Measurements from ENCODE around the gene INTS12. TPM values are rescaled to one million over a fixed set of nuclear protein-coding genes. Genes with fewer than 3 reads are reported as not detected.

Gene INTS12
- total and polyA plus RNA-seq, 10 of the 15 experiments (the other 5 are each of a cell fraction or from before 2014, with no cell fraction given): 24.2 to 52.4 (median 37.3) TPM

DNA sequence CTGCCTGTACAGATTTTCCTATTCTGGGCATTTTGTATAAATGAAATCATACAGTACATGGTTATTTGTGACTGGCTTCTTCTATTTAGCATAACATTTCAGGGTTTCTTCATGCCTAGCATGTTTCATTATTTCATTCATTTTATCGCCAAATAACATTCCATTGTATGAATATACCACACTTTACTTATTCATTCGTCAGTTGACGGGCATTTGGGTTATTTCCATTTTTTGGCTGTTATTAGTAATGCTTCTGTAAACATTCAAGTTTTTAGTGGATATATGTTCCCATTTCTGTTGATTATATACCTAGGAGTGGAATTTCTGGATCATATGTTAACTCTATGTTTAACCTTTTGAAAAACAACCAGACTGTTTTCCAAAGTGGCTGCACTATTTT is 47.5 kb downstream of the INTS12 start:
- no peaks in the 10 kb centered on the region; the same call in 2 of the 3 replicates for H3K9me3 ChIP-seq (replicated peaks; ENCODE audit: control insufficient read depth, insufficient read depth, low read length)
- BruUV-seq (replicated peaks): no TSS peak
- ChIA-PET SMC1A (ENCODE audit: uncharacterized antibody, unreplicated experiment) (interaction anchor here (1.0 to 13.3 kb wide), 3 partner anchors 26 to 140 kb away, joined by 3 to 130 read pairs (median 6); no protein-coding TSS in a partner anchor), RAD21 (ENCODE audit: unreplicated experiment) (interaction anchor here (3.7 kb wide), 1 partner anchor 28 kb away, joined by 22 read pairs; no protein-coding TSS in a partner anchor), POLR2A (interaction anchor here (1.2 kb wide), 1 partner anchor 30 kb away, joined by 4 read pairs; no protein-coding TSS in a partner anchor), CTCF (interaction anchor here (2.2 to 2.7 kb wide), 2 partner anchors 30 to 140 kb away, joined by 5 to 15 read pairs; no protein-coding TSS in a partner anchor)
- H3K4me2 ChIP-seq (ENCODE audit: control insufficient read depth, insufficient read depth): no peak overlapping the region
- no peaks in the 10 kb centered on the region for H3K36me3 ChIP-seq (ENCODE audit: control insufficient read depth in 2 of 2, insufficient read depth in 2 of 2, low read length in 1 of 2)
- H3K9ac ChIP-seq (ENCODE audit: control insufficient read depth, insufficient read depth, low read length): no peak overlapping the region
- ATAC-seq (no peak), DNase-seq (ENCODE audit: low read depth, low spot score) (no peak), FAIRE-seq (no peak)
- in situ Hi-C loops (cut with MboI) (no loop called here), intact Hi-C loops (cut with micrococcal nuclease; ENCODE audit: unreplicated experiment) (loop anchor here (10.0 kb wide), 1 partner anchor 516 kb away; the partner anchor contains the start of gene TET2)
- H3K4me1 ChIP-seq (ENCODE audit: control insufficient read depth, insufficient read depth, low read length): no peaks in the 10 kb centered on the region
- H3K27me3 ChIP-seq (replicated peaks in 1 of 2; ENCODE audit: control insufficient read depth in 2 of 2, insufficient read depth in 2 of 2, low read length in 1 of 2): no peaks in the 10 kb centered on the region
- H3K4me3 ChIP-seq: no peak overlapping the region
- TF ChIP-seq BACH1 (IDR thresholded peaks at IDR 0.05; ENCODE audit: borderline replicate concordance) (no peak), KLF5 (IDR thresholded peaks at IDR 0.05; ENCODE audit: partially characterized antibody) (no peak), MEF2A (IDR thresholded peaks at IDR 0.05; ENCODE audit: insufficient read depth, low read depth, low read length) (no peak), SREBF1 (IDR thresholded peaks at IDR 0.05; ENCODE audit: low read length) (no peak), ZNF207 (IDR thresholded peaks at IDR 0.05; ENCODE audit: borderline replicate concordance) (no peak), POLR2AphosphoS5 (IDR thresholded peaks at IDR 0.05; ENCODE audit: low read length) (no peak), CBFB (IDR thresholded peaks at IDR 0.05; ENCODE audit: low read depth) (no peak), ZZZ3 (IDR thresholded peaks at IDR 0.05; ENCODE audit: control insufficient read depth, insufficient read length, low read depth) (no peak)
- TF ChIP-seq, protein P1, sequence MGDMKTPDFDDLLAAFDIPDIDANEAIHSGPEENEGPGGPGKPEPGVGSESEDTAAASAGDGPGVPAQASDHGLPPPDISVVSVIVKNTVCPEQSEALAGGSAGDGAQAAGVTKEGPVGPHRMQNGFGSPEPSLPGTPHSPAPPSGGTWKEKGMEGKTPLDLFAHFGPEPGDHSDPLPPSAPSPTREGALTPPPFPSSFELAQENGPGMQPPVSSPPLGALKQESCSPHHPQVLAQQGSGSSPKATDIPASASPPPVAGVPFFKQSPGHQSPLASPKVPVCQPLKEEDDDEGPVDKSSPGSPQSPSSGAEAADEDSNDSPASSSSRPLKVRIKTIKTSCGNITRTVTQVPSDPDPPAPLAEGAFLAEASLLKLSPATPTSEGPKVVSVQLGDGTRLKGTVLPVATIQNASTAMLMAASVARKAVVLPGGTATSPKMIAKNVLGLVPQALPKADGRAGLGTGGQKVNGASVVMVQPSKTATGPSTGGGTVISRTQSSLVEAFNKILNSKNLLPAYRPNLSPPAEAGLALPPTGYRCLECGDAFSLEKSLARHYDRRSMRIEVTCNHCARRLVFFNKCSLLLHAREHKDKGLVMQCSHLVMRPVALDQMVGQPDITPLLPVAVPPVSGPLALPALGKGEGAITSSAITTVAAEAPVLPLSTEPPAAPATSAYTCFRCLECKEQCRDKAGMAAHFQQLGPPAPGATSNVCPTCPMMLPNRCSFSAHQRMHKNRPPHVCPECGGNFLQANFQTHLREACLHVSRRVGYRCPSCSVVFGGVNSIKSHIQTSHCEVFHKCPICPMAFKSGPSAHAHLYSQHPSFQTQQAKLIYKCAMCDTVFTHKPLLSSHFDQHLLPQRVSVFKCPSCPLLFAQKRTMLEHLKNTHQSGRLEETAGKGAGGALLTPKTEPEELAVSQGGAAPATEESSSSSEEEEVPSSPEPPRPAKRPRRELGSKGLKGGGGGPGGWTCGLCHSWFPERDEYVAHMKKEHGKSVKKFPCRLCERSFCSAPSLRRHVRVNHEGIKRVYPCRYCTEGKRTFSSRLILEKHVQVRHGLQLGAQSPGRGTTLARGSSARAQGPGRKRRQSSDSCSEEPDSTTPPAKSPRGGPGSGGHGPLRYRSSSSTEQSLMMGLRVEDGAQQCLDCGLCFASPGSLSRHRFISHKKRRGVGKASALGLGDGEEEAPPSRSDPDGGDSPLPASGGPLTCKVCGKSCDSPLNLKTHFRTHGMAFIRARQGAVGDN (IDR thresholded peaks at IDR 0.05): no peak
- TF ChIP-seq, protein P2, sequence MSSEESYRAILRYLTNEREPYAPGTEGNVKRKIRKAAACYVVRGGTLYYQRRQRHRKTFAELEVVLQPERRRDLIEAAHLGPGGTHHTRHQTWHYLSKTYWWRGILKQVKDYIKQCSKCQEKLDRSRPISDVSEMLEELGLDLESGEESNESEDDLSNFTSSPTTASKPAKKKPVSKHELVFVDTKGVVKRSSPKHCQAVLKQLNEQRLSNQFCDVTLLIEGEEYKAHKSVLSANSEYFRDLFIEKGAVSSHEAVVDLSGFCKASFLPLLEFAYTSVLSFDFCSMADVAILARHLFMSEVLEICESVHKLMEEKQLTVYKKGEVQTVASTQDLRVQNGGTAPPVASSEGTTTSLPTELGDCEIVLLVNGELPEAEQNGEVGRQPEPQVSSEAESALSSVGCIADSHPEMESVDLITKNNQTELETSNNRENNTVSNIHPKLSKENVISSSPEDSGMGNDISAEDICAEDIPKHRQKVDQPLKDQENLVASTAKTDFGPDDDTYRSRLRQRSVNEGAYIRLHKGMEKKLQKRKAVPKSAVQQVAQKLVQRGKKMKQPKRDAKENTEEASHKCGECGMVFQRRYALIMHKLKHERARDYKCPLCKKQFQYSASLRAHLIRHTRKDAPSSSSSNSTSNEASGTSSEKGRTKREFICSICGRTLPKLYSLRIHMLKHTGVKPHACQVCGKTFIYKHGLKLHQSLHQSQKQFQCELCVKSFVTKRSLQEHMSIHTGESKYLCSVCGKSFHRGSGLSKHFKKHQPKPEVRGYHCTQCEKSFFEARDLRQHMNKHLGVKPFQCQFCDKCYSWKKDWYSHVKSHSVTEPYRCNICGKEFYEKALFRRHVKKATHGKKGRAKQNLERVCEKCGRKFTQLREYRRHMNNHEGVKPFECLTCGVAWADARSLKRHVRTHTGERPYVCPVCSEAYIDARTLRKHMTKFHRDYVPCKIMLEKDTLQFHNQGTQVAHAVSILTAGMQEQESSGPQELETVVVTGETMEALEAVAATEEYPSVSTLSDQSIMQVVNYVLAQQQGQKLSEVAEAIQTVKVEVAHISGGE (CRISPR knock-in tag; IDR thresholded peaks at IDR 0.05): no peak
- no peak overlapping the region for H3K27ac ChIP-seq (ENCODE audit: control insufficient read depth, insufficient read depth)
- no peak overlapping the region for H2AFZ ChIP-seq (ENCODE audit: control insufficient read depth, low read depth, low read length)
- no peaks in the 10 kb centered on the region for H3K79me2 ChIP-seq (ENCODE audit: control insufficient read depth, insufficient read depth, low read length)
- 87% methylated on average over 3 of the region's 3 CpGs for WGBS (ENCODE audit: insufficient coverage, insufficient replicate concordance, low lambda C conversion rate, missing lambda C conversion rate)
- no peaks in the 10 kb centered on the region for H4K20me1 ChIP-seq (ENCODE audit: control insufficient read depth, insufficient read depth)
